Stimulated activated CD8-positive, alpha-beta memory T cell treated with anti-CD3 and anti-CD28 coated beads, Interleukin-7, amount 100 ng/mL, for 48 hours (primary cell): ENCODE results near the gene SCAPER.

Experiments used
- DNase-seq, 2 donors: peaks; one replicate each; pipeline ENCODE4 v3.0.0-alpha.2; 2020; ENCODE audit warnings: low read depth in 1 of 2; ENCODE audit errors: extremely low read depth in 1 of 2

Gene SCAPER

GRCh38 chr15:76343313-76343996 is 561.7 kb downstream of the SCAPER start:
- no peak for DNase-seq

GRCh38 chr15:76342382-76343201 is 562.5 kb downstream of the SCAPER start:
- DNase-seq, result no peak

GRCh38 chr15:76342058-76342381 is 563.1 kb downstream of the SCAPER start:
- DNase-seq, result no peak

- DNase-seq, result no peak
Observed at GRCh38 chr15:76341366-76342057, 563.6 kb downstream of the SCAPER start.

- peak in 1 of 2 donors; percentile 50 for DNase-seq
Observed at GRCh38 chr15:76340803-76341365, 564.3 kb downstream of the SCAPER start.

GRCh38 chr15:76340198-76340802 is 564.8 kb downstream of the SCAPER start:
- DNase-seq, result no peak

- no peak for DNase-seq
Observed at GRCh38 chr15:76339305-76340197, 565.6 kb downstream of the SCAPER start.

GRCh38 chr15:76338486-76339304 is 566.4 kb downstream of the SCAPER start:
- no peak for DNase-seq

GRCh38 chr15:76337696-76338485 is 567.2 kb downstream of the SCAPER start:
- no peak for DNase-seq

GRCh38 chr15:76337059-76337695 is 568.0 kb downstream of the SCAPER start:
- no peak for DNase-seq

- peak; percentile 58 to 82 for DNase-seq
Observed at GRCh38 chr15:76336254-76337058, 568.7 kb downstream of the SCAPER start, which contains the start of gene ISL2. TSS of gene ISL2 (plus strand) at chr15:76336773. CDS start at chr15:76336884, 111 bp downstream.

- no peak for DNase-seq
Observed at GRCh38 chr15:76335307-76336253, 569.6 kb downstream of the SCAPER start.

- no peak for DNase-seq
Observed at GRCh38 chr15:76334438-76335306, 570.5 kb downstream of the SCAPER start.

GRCh38 chr15:76333720-76334437 is 571.3 kb downstream of the SCAPER start:
- DNase-seq, result no peak
